H9 (cell line): ENCODE results near the gene BARD1. TPM values are rescaled to one million over a fixed set of nuclear protein-coding genes. Genes with fewer than 3 reads are reported as not detected.

Experiments
- DNase-seq: peaks from one replicate; pipeline ENCODE4 v3.0.0-alpha.2; 2017
- H2AFZ ChIP-seq: one replicate; pipeline ENCODE4 v1.6.1; 2013; ENCODE audit warnings: mild to moderate bottlenecking, low read length, control low read depth, moderate library complexity
- H2AK5ac ChIP-seq: 2 replicates; pipeline ENCODE4 v1.6.1; 2013; ENCODE audit warnings: low read length, control low read depth, mixed read lengths; ENCODE audit not compliant: insufficient read length
- H2BK120ac ChIP-seq: one replicate; pipeline ENCODE4 v1.6.1; 2013; ENCODE audit warnings: low read depth, mild to moderate bottlenecking, low read length, control low read depth, inconsistent platforms; ENCODE audit not compliant: poor library complexity, severe bottlenecking
- H2BK12ac ChIP-seq: 2 replicates; pipeline ENCODE4 v1.6.1; 2013; ENCODE audit warnings: low read length, control low read depth, mixed read lengths, low read depth; ENCODE audit not compliant: insufficient read length
- H2BK15ac ChIP-seq: 2 replicates; pipeline ENCODE4 v1.6.1; 2013; ENCODE audit warnings: low read depth, low read length, control low read depth
- H2BK20ac ChIP-seq: one replicate; pipeline ENCODE4 v1.6.1; 2013; ENCODE audit warnings: low read depth, mild to moderate bottlenecking, low read length, control low read depth, inconsistent platforms; ENCODE audit not compliant: poor library complexity, severe bottlenecking
- H2BK5ac ChIP-seq: 2 replicates; pipeline ENCODE4 v1.6.1; 2013; ENCODE audit warnings: low read length, control low read depth, mixed read lengths; ENCODE audit not compliant: insufficient read length
- H3K14ac ChIP-seq: 2 replicates; pipeline ENCODE4 v1.6.1; 2013; ENCODE audit warnings: low read length, control low read depth; ENCODE audit not compliant: insufficient read depth
- H3K18ac ChIP-seq: 2 replicates; pipeline ENCODE4 v1.6.1; 2013; ENCODE audit warnings: low read depth, mild to moderate bottlenecking, mixed read lengths, low read length, control low read depth; ENCODE audit not compliant: insufficient read length
- H3K23ac ChIP-seq: 2 replicates; pipeline ENCODE4 v1.6.1; 2013; ENCODE audit warnings: low read length, control low read depth, mixed read lengths, low read depth; ENCODE audit not compliant: insufficient read length
- H3K23me2 ChIP-seq: 2 replicates; pipeline ENCODE4 v1.6.1; 2013; ENCODE audit warnings: low read depth, mild to moderate bottlenecking, mixed read lengths, low read length, control low read depth; ENCODE audit not compliant: insufficient read length, poor library complexity, severe bottlenecking
- H3K27ac ChIP-seq: 2 replicates; pipeline ENCODE4 v1.5.1; 2013; ENCODE audit warnings: low read length, control low read depth, mixed read lengths, low read depth; ENCODE audit not compliant: insufficient read length
- H3K27me3 ChIP-seq: 2 replicates; pipeline ENCODE4 v1.6.1; 2013; ENCODE audit warnings: low read length, control low read depth, inconsistent platforms; ENCODE audit not compliant: insufficient read depth
- H3K4ac ChIP-seq: 2 replicates; pipeline ENCODE4 v1.6.1; 2013; ENCODE audit warnings: low read depth, mild to moderate bottlenecking, control low read depth, inconsistent platforms, low read length, moderate library complexity
- H3K4me1 ChIP-seq: 2 replicates; pipeline ENCODE4 v1.6.1; 2013; ENCODE audit warnings: low read length, control low read depth, inconsistent platforms; ENCODE audit not compliant: insufficient read depth
- H3K4me2 ChIP-seq: 2 replicates; pipeline ENCODE4 v1.6.1; 2013; ENCODE audit warnings: low read length, control low read depth, mixed read lengths; ENCODE audit not compliant: insufficient read length, insufficient read depth
- H3K56ac ChIP-seq: 2 replicates; pipeline ENCODE4 v1.6.1; 2013; ENCODE audit warnings: low read depth, mild to moderate bottlenecking, mixed read lengths, low read length, control low read depth; ENCODE audit not compliant: insufficient read length
- H3K79me1 ChIP-seq: 2 replicates; pipeline ENCODE4 v1.6.1; 2013; ENCODE audit warnings: low read depth, mild to moderate bottlenecking, moderate library complexity, low read length, control low read depth, inconsistent platforms; ENCODE audit not compliant: insufficient read depth, poor library complexity, severe bottlenecking
- H3K79me2 ChIP-seq: 2 replicates; pipeline ENCODE4 v1.6.1; 2013; ENCODE audit warnings: low read length, control low read depth, inconsistent platforms; ENCODE audit not compliant: insufficient read depth
- H3K9ac ChIP-seq: 2 replicates; pipeline ENCODE4 v1.6.1; 2013; ENCODE audit warnings: low read length, control low read depth, mixed read lengths; ENCODE audit not compliant: insufficient read length; ENCODE audit errors: extremely low read depth
- H3K9me3 ChIP-seq: one replicate; pipeline ENCODE4 v1.6.1; 2013; ENCODE audit warnings: low read depth, low read length, inconsistent platforms; ENCODE audit not compliant: control insufficient read depth
- H3T11ph ChIP-seq: one replicate; pipeline ENCODE4 v1.6.1; 2013; ENCODE audit warnings: mild to moderate bottlenecking, low read length, control low read depth, inconsistent platforms
- H4K20me1 ChIP-seq: one replicate; pipeline ENCODE4 v1.6.1; 2013; ENCODE audit not compliant: control insufficient read depth, insufficient read length, insufficient read depth
- H4K5ac ChIP-seq: 2 replicates; pipeline ENCODE4 v1.6.1; 2013; ENCODE audit warnings: low read depth, mild to moderate bottlenecking, mixed read lengths, low read length, control low read depth; ENCODE audit not compliant: insufficient read length
- H4K8ac ChIP-seq: replicated peaks from 2 replicates; pipeline ENCODE4 v1.6.1; 2013; ENCODE audit warnings: low read length, control low read depth, mixed read lengths, low read depth; ENCODE audit not compliant: insufficient read length
- H4K91ac ChIP-seq: 2 replicates; pipeline ENCODE4 v1.6.1; 2013; ENCODE audit warnings: low read depth, mild to moderate bottlenecking, moderate library complexity, mixed read lengths, low read length, control low read depth; ENCODE audit not compliant: insufficient read length
- H3K27ac Mint-ChIP-seq, 3 experiments: 2 replicates in 2 of 3; 3 replicates in 1 of 3; pipeline ENCODE4 v1.8.0; 2020 to 2021; ENCODE audit warnings: mixed read lengths in 3 of 3, mild to moderate bottlenecking in 1 of 3, moderate library complexity in 1 of 3
- H3K27me3 Mint-ChIP-seq: 2 replicates; pipeline ENCODE4 v1.8.0; 2021; ENCODE audit warnings: low read depth, mild to moderate bottlenecking, moderate library complexity, mixed read lengths
- H3K36me3 Mint-ChIP-seq, 3 experiments: 2 replicates in 2 of 3; 3 replicates in 1 of 3; pipeline ENCODE4 v1.8.0; 2020 to 2021; ENCODE audit warnings: low read depth in 3 of 3, mixed read lengths in 3 of 3; ENCODE audit not compliant: insufficient read depth in 1 of 3
- H3K4me1 Mint-ChIP-seq, 2 experiments: 2 replicates each; pipeline ENCODE4 v1.8.0; 2020; ENCODE audit warnings: mixed read lengths in 2 of 2
- H3K4me3 Mint-ChIP-seq, 2 experiments: 2 replicates in 1 of 2; 3 replicates in 1 of 2; pipeline ENCODE4 v1.8.0; 2020 to 2021; ENCODE audit warnings: mild to moderate bottlenecking in 2 of 2, mixed read lengths in 2 of 2, moderate library complexity in 1 of 2
- H3K9me3 Mint-ChIP-seq, 2 experiments: 2 replicates in 1 of 2; 3 replicates in 1 of 2; pipeline ENCODE4 v1.8.0; 2020; ENCODE audit warnings: mild to moderate bottlenecking in 2 of 2, mixed read lengths in 2 of 2, moderate library complexity in 1 of 2
- CTCF ChIP-seq: fragments of 200-600 bp; sonication (generic); conservative IDR thresholded peaks from 3 replicates; pipeline ENCODE4 v1.8.0; 2021; ENCODE audit warnings: antibody characterized with exemption, mild to moderate bottlenecking
- WGBS: extraction: QIAGEN DNeasy Blood & Tissue Kit; methylation state at CpG from one replicate; pipeline ENCODE4 v1.1.7; 2013; ENCODE audit warnings: missing lambda C conversion rate, low lambda C conversion rate, mixed read lengths; ENCODE audit not compliant: insufficient read length; ENCODE audit errors: extremely low coverage; 5-methylcytosine and 5-hydroxymethylcytosine counted together
- total RNA-seq: library from RNA; stranded (reverse); gene quantifications from 2 replicates; pipeline ENCODE4 v1.2.1, GENCODE V29; 2021

The BARD1 gene
- total RNA-seq, 1 experiment from 2014 or later, result 30.6 TPM

GRCh38 chr2:214706986-214707385, 102.5 kb downstream of the BARD1 start:
- H3K27me3 ChIP-seq, result no peaks in the 10 kb centered on the region
- H4K8ac ChIP-seq, result no peak overlapping the region
- peak overlapping the region; percentile 21 for H3K4me2 ChIP-seq
- H3T11ph ChIP-seq, result no peak overlapping the region
- H2BK15ac ChIP-seq, result no peak overlapping the region
- H2BK120ac ChIP-seq, result no peak overlapping the region
- no peak overlapping the region for H2BK5ac ChIP-seq
- H4K5ac ChIP-seq, result no peak overlapping the region
- TF ChIP-seq CTCF, result no peak
- no peak overlapping the region for H4K91ac ChIP-seq
- Mint-ChIP-seq H3K27ac (peak overlapping the region; percentile 3 to 94 (median 7); a peak in 5 of 7 replicates), H3K36me3 (no peaks in the 10 kb centered on the region; a peak in 3 of 7 replicates), H3K4me3 (no peak overlapping the region; a peak in 1 of 5 replicates), H3K27me3 (no peaks in the 10 kb centered on the region), H3K4me1 (peaks cover 12 to 17% of the 10 kb centered on the region in 2 experiments), H3K9me3 (peaks cover 2 to 4% of the 10 kb centered on the region in 2 experiments; a peak in 3 of 5 replicates)
- peaks cover 2% of the 10 kb centered on the region; the same call in 1 of the 2 replicates for H3K4me1 ChIP-seq
- H3K23me2 ChIP-seq, result no peaks in the 10 kb centered on the region
- H3K9me3 ChIP-seq, result no peaks in the 10 kb centered on the region
- no peak overlapping the region for H2BK20ac ChIP-seq
- no peak overlapping the region for H2BK12ac ChIP-seq
- no peak overlapping the region for H3K14ac ChIP-seq
- no peaks in the 10 kb centered on the region for H4K20me1 ChIP-seq
- no peak overlapping the region for H2AK5ac ChIP-seq
- H3K4ac ChIP-seq, result no peak overlapping the region
- H3K27ac ChIP-seq, result no peak overlapping the region
- WGBS, result no CpG with 5 or more reads among the region's 2 CpGs
- H3K23ac ChIP-seq, result no peak overlapping the region
- H3K56ac ChIP-seq, result no peak overlapping the region
- H3K79me1 ChIP-seq, result no peaks in the 10 kb centered on the region
- no peak overlapping the region for H3K18ac ChIP-seq
- DNase-seq, result no peak
- no peak overlapping the region for H3K9ac ChIP-seq
- no peaks in the 10 kb centered on the region for H3K79me2 ChIP-seq
- H2AFZ ChIP-seq, result no peak overlapping the region
